ENCODE measurements around the gene BTBD7.

DNA sequence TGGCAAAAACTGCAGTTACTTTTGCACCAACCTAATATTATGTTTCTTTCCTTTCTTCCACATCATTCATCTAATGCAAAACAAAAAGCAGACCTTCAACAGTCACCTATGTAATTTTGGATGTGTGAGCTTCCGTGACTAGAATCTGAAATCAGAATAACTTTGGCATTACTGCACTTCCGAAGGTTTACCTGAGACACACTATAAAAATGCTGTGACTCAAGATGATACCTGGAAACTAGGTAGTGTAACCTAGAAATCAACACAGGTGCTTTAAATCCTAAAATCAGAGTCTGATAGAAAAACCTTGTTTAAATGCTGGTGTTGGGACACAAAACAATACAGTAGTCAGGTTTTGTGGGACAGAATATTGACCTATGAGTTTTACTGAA is 2.2 kb downstream of the BTBD7 start:
- TF ChIP-seq CTCF (IDR thresholded peaks at IDR 0.05; ENCODE audit: poor library complexity) = no peak
- TF ChIP-seq EZH2 (IDR thresholded peaks at IDR 0.05; ENCODE audit: borderline replicate concordance) = no peak
